ENCODE results near the gene CHRNG. TPM values are rescaled to one million over a fixed set of nuclear protein-coding genes. Genes with fewer than 3 reads are reported as not detected.

CHRNG gene
- total RNA-seq, 1 donor from 2014 or later, result not detected

GRCh38 chr2:232550354-232551249 is 11.1 kb downstream of the CHRNG start, which contains the start of the genes EIF4E2 and TIGD1:
Gene EIF4E2 (plus strand): TSS chr2:232550689. CDS start chr2:232550725, 36 bp downstream.
Gene TIGD1 (minus strand): TSS chr2:232550557. CDS start chr2:232549882, 675 bp downstream.
- H3K4me3 ChIP-seq, result peak within 1 kb of the TSS; percentile 81
- peaks cover 15% of the 10 kb centered on the region for H3K9me3 ChIP-seq (replicated peaks)
- intact Hi-C loops (cut with micrococcal nuclease), result no loop called here
- peak; percentile 45 for TF ChIP-seq CTCF (IDR thresholded peaks at IDR 0.05; ENCODE audit: borderline replicate concordance)
- peaks cover 63% of the 10 kb centered on the region for H3K4me1 ChIP-seq
- H3K27ac ChIP-seq (replicated peaks), result peak within 1 kb of the TSS; percentile 95
- peaks cover 17% of the 10 kb centered on the region for H3K36me3 ChIP-seq
- H3K27me3 ChIP-seq (ENCODE audit: low read depth), result no peaks in the 10 kb centered on the region
- DNase-seq, result peak; percentile 94

GRCh38 chr2:232551250-232551638 is 11.8 kb downstream of the CHRNG start:
- H3K27ac ChIP-seq (replicated peaks), result peak overlapping the region; percentile 95
- no peaks in the 10 kb centered on the region for H3K27me3 ChIP-seq (ENCODE audit: low read depth)
- peaks cover 17% of the 10 kb centered on the region for H3K36me3 ChIP-seq
- no peak for DNase-seq
- peak overlapping the region; percentile 81 for H3K4me3 ChIP-seq
- TF ChIP-seq CTCF (IDR thresholded peaks at IDR 0.05; ENCODE audit: borderline replicate concordance), result no peak
- intact Hi-C loops (cut with micrococcal nuclease), result no loop called here
- H3K9me3 ChIP-seq (replicated peaks), result peaks cover 15% of the 10 kb centered on the region
- peaks cover 57% of the 10 kb centered on the region for H3K4me1 ChIP-seq

GRCh38 chr2:232551776-232552175 is 12.3 kb downstream of the CHRNG start:
- no peak overlapping the region for H3K27ac ChIP-seq (replicated peaks)
- intact Hi-C loops (cut with micrococcal nuclease), result no loop called here
- no peak for TF ChIP-seq CTCF (IDR thresholded peaks at IDR 0.05; ENCODE audit: borderline replicate concordance)

GRCh38 chr2:232556426-232556825 is 16.9 kb downstream of the CHRNG start:
- intact Hi-C loops (cut with micrococcal nuclease), result no loop called here
- H3K4me3 ChIP-seq, result no peak overlapping the region
- H3K36me3 ChIP-seq, result peaks cover 61% of the 10 kb centered on the region
- TF ChIP-seq CTCF (IDR thresholded peaks at IDR 0.05; ENCODE audit: borderline replicate concordance), result no peak
- H3K4me1 ChIP-seq, result peaks cover 35% of the 10 kb centered on the region
- DNase-seq, result no peak
- no peak overlapping the region for H3K27ac ChIP-seq (replicated peaks)
- no peaks in the 10 kb centered on the region for H3K27me3 ChIP-seq (ENCODE audit: low read depth)
- no peaks in the 10 kb centered on the region for H3K9me3 ChIP-seq (replicated peaks)

More at GRCh38 chr2:232551776-232552175, 12.3 kb downstream of the CHRNG start:
- no peak for DNase-seq
- peaks cover 15% of the 10 kb centered on the region for H3K9me3 ChIP-seq (replicated peaks)
- peak overlapping the region; percentile 81 for H3K4me3 ChIP-seq
- H3K4me1 ChIP-seq, result peaks cover 57% of the 10 kb centered on the region
- H3K27me3 ChIP-seq (ENCODE audit: low read depth), result no peaks in the 10 kb centered on the region
- peaks cover 22% of the 10 kb centered on the region for H3K36me3 ChIP-seq

DNA sequence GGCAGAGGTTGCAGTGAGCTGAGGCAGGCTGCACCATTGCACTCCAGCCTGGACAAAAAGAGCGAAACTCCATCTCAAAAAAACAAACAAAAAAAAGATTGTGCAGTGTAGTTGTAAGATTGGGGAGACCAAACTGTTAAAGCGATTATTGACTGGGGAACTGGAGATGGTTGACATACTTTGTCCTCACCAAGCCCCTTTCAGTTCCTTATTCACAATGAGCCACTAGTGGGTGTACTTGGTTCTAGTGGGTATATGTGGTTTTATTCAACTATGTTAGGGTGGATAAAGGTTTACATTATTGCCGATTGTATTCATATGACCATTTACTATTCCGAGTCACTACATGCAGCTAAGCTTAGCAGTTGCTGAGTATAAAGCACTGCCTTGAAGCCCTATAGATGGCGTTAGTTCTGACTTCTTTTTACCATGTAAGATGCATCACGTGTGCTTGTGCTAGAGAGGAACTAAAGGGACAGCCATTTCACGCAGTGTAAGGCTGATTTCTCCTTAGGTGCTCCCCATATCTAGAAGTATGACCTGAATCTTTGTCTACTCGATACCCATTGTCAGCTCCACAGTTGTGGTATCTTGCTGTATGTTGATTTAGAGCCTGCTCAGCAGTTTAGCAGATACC is 23.1 kb downstream of the CHRNG start:
- TF ChIP-seq CTCF (IDR thresholded peaks at IDR 0.05; ENCODE audit: borderline replicate concordance), result no peak
- H3K4me3 ChIP-seq, result no peak overlapping the region
- intact Hi-C loops (cut with micrococcal nuclease), result no loop called here
- no peak for DNase-seq
- H3K4me1 ChIP-seq, result peaks cover 8% of the 10 kb centered on the region
- H3K9me3 ChIP-seq (replicated peaks), result no peaks in the 10 kb centered on the region
- peaks cover 95% of the 10 kb centered on the region for H3K36me3 ChIP-seq
- H3K27me3 ChIP-seq (ENCODE audit: low read depth), result no peaks in the 10 kb centered on the region
- H3K27ac ChIP-seq (replicated peaks), result no peak overlapping the region
